GM19193 (cell line): ENCODE data around the gene TDRD7.

Experiments
- POLR2A ChIP-seq: IDR thresholded peaks from 4 replicates; pipeline ENCODE4 v1.6.1; 2011; ENCODE audit not compliant: insufficient read depth, insufficient read length; ENCODE audit errors: extremely low read depth

The TDRD7 gene

GRCh38 chr9:97502984-97503861, 91.3 kb downstream of the TDRD7 start:
- no peak for TF ChIP-seq POLR2A

- TF ChIP-seq POLR2A: no peak
These were observed 91.9 kb downstream of the TDRD7 start for GRCh38 chr9:97503862-97504210.

GRCh38 chr9:97504381-97505216, 92.7 kb downstream of the TDRD7 start:
- TF ChIP-seq POLR2A: no peak

- no peak for TF ChIP-seq POLR2A
These were observed 93.9 kb downstream of the TDRD7 start for GRCh38 chr9:97505845-97506244.

GRCh38 chr9:97506306-97506705, 94.4 kb downstream of the TDRD7 start:
- no peak for TF ChIP-seq POLR2A

GRCh38 chr9:97506787-97507186, 94.9 kb downstream of the TDRD7 start:
- no peak for TF ChIP-seq POLR2A

GRCh38 chr9:97507428-97507984, 95.6 kb downstream of the TDRD7 start:
- no peak for TF ChIP-seq POLR2A

- no peak for TF ChIP-seq POLR2A
These were observed 97.0 kb downstream of the TDRD7 start for GRCh38 chr9:97508852-97509251.

- TF ChIP-seq POLR2A: no peak
These were observed 99.1 kb downstream of the TDRD7 start for GRCh38 chr9:97510797-97511654.

- TF ChIP-seq POLR2A: no peak
These were observed 99.9 kb downstream of the TDRD7 start for GRCh38 chr9:97511655-97512427.

- no peak for TF ChIP-seq POLR2A
These were observed 101.2 kb downstream of the TDRD7 start for GRCh38 chr9:97512966-97513560.

GRCh38 chr9:97514531-97514930, 102.6 kb downstream of the TDRD7 start:
- TF ChIP-seq POLR2A: no peak

- TF ChIP-seq POLR2A: no peak
These were observed 103.8 kb downstream of the TDRD7 start for GRCh38 chr9:97515662-97516061.
